ENCODE results near the gene PPP6R2.
"Not testable (repeated sequence)": the region's sequence is repeated elsewhere in the genome, so short reads cannot be mapped to it uniquely, and the experiment has no call there.

PPP6R2 gene

GRCh38 chr22:50357756-50358155 lies 14.6 kb downstream of the PPP6R2 start:
- no peak for DNase-seq (ENCODE audit: low read depth)
- no peak for TF ChIP-seq MYC (IDR thresholded peaks at IDR 0.05; ENCODE audit: low read depth, low read length)
- H3K4me3 ChIP-seq (ENCODE audit: low read depth, low read length), result no peak overlapping the region

GRCh38 chr22:50360578-50360977 lies 17.5 kb downstream of the PPP6R2 start:
- TF ChIP-seq CTCF (IDR thresholded peaks at IDR 0.05; ENCODE audit: low read depth, low read length), result no peak
- TF ChIP-seq POLR2A (IDR thresholded peaks at IDR 0.05; ENCODE audit: extremely low read depth, insufficient read length), result no peak
- TF ChIP-seq MAX (IDR thresholded peaks at IDR 0.05; ENCODE audit: low read depth, low read length), result no peak
- no peak for TF ChIP-seq MYC (IDR thresholded peaks at IDR 0.05; ENCODE audit: low read depth, low read length)

GRCh38 chr22:50361222-50361621 lies 18.1 kb downstream of the PPP6R2 start:
- TF ChIP-seq CTCF (IDR thresholded peaks at IDR 0.05; ENCODE audit: low read depth, low read length) (no peak), MYC (IDR thresholded peaks at IDR 0.05; ENCODE audit: low read depth, low read length) (no peak), POLR2A (IDR thresholded peaks at IDR 0.05; ENCODE audit: extremely low read depth, insufficient read length) (no peak), MAX (IDR thresholded peaks at IDR 0.05; ENCODE audit: low read depth, low read length) (no peak)
- H3K4me3 ChIP-seq (ENCODE audit: low read depth, low read length), result no peak overlapping the region
- DNase-seq (ENCODE audit: low read depth), result no peak

More at GRCh38 chr22:50360578-50360977, 17.5 kb downstream of the PPP6R2 start:
- DNase-seq (ENCODE audit: low read depth), result no peak
- H3K4me3 ChIP-seq (ENCODE audit: low read depth, low read length), result no peak overlapping the region

GRCh38 chr22:50361688-50362087 lies 18.6 kb downstream of the PPP6R2 start:
- DNase-seq (ENCODE audit: low read depth), result no peak
- no peak for TF ChIP-seq POLR2A (IDR thresholded peaks at IDR 0.05; ENCODE audit: extremely low read depth, insufficient read length)
- no peak for TF ChIP-seq MYC (IDR thresholded peaks at IDR 0.05; ENCODE audit: low read depth, low read length)
- no peak for TF ChIP-seq MAX (IDR thresholded peaks at IDR 0.05; ENCODE audit: low read depth, low read length)
- no peak overlapping the region for H3K4me3 ChIP-seq (ENCODE audit: low read depth, low read length)

GRCh38 chr22:50363166-50363802 lies 20.2 kb downstream of the PPP6R2 start:
- TF ChIP-seq MAX (IDR thresholded peaks at IDR 0.05; ENCODE audit: low read depth, low read length) (no peak), POLR2A (IDR thresholded peaks at IDR 0.05; ENCODE audit: extremely low read depth, insufficient read length) (no peak), CTCF (IDR thresholded peaks at IDR 0.05; ENCODE audit: low read depth, low read length) (no peak), MYC (IDR thresholded peaks at IDR 0.05; ENCODE audit: low read depth, low read length) (no peak)
- H3K4me3 ChIP-seq (ENCODE audit: low read depth, low read length), result no peak overlapping the region
- no peak for DNase-seq (ENCODE audit: low read depth)

- DNase-seq (ENCODE audit: low read depth); H3K4me3 ChIP-seq (ENCODE audit: low read depth, low read length): not testable (repeated sequence)
Measured at GRCh38 chr22:50363803-50364194, 20.7 kb downstream of the PPP6R2 start.

GRCh38 chr22:50367778-50368500 lies 24.8 kb downstream of the PPP6R2 start:
- H3K4me3 ChIP-seq (ENCODE audit: low read depth, low read length), result no peak overlapping the region
- TF ChIP-seq MAX (IDR thresholded peaks at IDR 0.05; ENCODE audit: low read depth, low read length), result no peak
- no peak for TF ChIP-seq CTCF (IDR thresholded peaks at IDR 0.05; ENCODE audit: low read depth, low read length)
- TF ChIP-seq POLR2A (IDR thresholded peaks at IDR 0.05; ENCODE audit: extremely low read depth, insufficient read length), result no peak
- TF ChIP-seq MYC (IDR thresholded peaks at IDR 0.05; ENCODE audit: low read depth, low read length), result no peak
- peak; percentile 13 for DNase-seq (ENCODE audit: low read depth)

Measured in NB4 (cell line).